Activated CD8-positive, alpha-beta memory T cell treated with anti-CD3 and anti-CD28 coated beads, Interleukin-2, amount 10 ng/mL, durations not matched to agents 7 days and 5 days (primary cell): ENCODE measurements around the gene ACOX2. TPM values are rescaled to one million over a fixed set of nuclear protein-coding genes. Genes with fewer than 3 reads are reported as not detected.

Experiments
- ATAC-seq: fragments of 150-1000 bp; cut with Tn5 transposase; one replicate; pipeline ENCODE4 v1.10.0; 2021; ENCODE audit warnings: moderate library complexity
- CTCF ChIA-PET: fragments of 350-600 bp; sonication (Branson Sonifier 250); formaldehyde crosslinking; loops from one replicate; lab custom pipeline; 2021; ENCODE audit warnings: antibody characterized with exemption; lab: Charles Lee
- DNase-seq: peaks from one replicate; pipeline ENCODE4 v3.0.0-alpha.2; 2020
- H3K27ac Mint-ChIP-seq: one replicate; pipeline ENCODE4 v1.8.0; 2021; ENCODE audit warnings: mild to moderate bottlenecking, mixed read lengths
- H3K27me3 Mint-ChIP-seq: one replicate; pipeline ENCODE4 v1.8.0; 2021; ENCODE audit warnings: mixed read lengths
- H3K36me3 Mint-ChIP-seq: one replicate; pipeline ENCODE4 v1.8.0; 2021; ENCODE audit warnings: mild to moderate bottlenecking, mixed read lengths
- H3K4me1 Mint-ChIP-seq: one replicate; pipeline ENCODE4 v1.8.0; 2021; ENCODE audit warnings: mixed read lengths
- H3K4me3 Mint-ChIP-seq: one replicate; pipeline ENCODE4 v1.8.0; 2021; ENCODE audit warnings: mild to moderate bottlenecking, moderate library complexity, mixed read lengths
- H3K9me3 Mint-ChIP-seq: one replicate; pipeline ENCODE4 v1.8.0; 2022; ENCODE audit warnings: low read depth, mixed read lengths
- total RNA-seq, 2 experiments: library from RNA; stranded (reverse); gene quantifications; one replicate each; pipeline ENCODE4 v1.2.3, GENCODE V29; 2021

The ACOX2 gene
- total RNA-seq, 2 experiments from 2014 or later: not detected

GRCh38 chr3:58524326-58524888 lies 12.6 kb downstream of the ACOX2 start:
- Mint-ChIP-seq H3K4me1 (peaks cover 2% of the 10 kb centered on the region), H3K27ac (no peak overlapping the region), H3K9me3 (no peaks in the 10 kb centered on the region), H3K4me3 (no peak overlapping the region), H3K36me3 (no peaks in the 10 kb centered on the region), H3K27me3 (no peaks in the 10 kb centered on the region)
- DNase-seq: no peak
- CTCF ChIA-PET: interaction anchor here (0.8 to 1.4 kb wide), 3 partner anchors 9 to 218 kb away, joined by 3 to 4 read pairs (median 3); partner anchors contain the start of gene HTD2
- no peak for ATAC-seq

- H3K9me3 Mint-ChIP-seq: no peaks in the 10 kb centered on the region
- H3K4me3 Mint-ChIP-seq: no peak overlapping the region
- peaks cover 2% of the 10 kb centered on the region for H3K4me1 Mint-ChIP-seq
- no peak overlapping the region for H3K27ac Mint-ChIP-seq
- ATAC-seq: no peak
- no peaks in the 10 kb centered on the region for H3K36me3 Mint-ChIP-seq
- CTCF ChIA-PET: no interaction called here
- DNase-seq: no peak
- H3K27me3 Mint-ChIP-seq: no peaks in the 10 kb centered on the region
Observed at GRCh38 chr3:58522759-58523425, 14.1 kb downstream of the ACOX2 start.

- no peak for DNase-seq
- Mint-ChIP-seq H3K9me3 (no peaks in the 10 kb centered on the region), H3K27me3 (no peaks in the 10 kb centered on the region), H3K4me1 (peaks cover 2% of the 10 kb centered on the region), H3K36me3 (no peaks in the 10 kb centered on the region), H3K4me3 (no peak overlapping the region), H3K27ac (no peak overlapping the region)
- CTCF ChIA-PET: no interaction called here
- ATAC-seq: no peak
Observed at GRCh38 chr3:58521917-58522631, 14.9 kb downstream of the ACOX2 start.

GRCh38 chr3:58521336-58521670 lies 15.7 kb downstream of the ACOX2 start:
- CTCF ChIA-PET: no interaction called here
- DNase-seq (no peak), ATAC-seq (no peak)
- no peaks in the 10 kb centered on the region for H3K27me3 Mint-ChIP-seq
- H3K9me3 Mint-ChIP-seq: no peaks in the 10 kb centered on the region
- no peak overlapping the region for H3K4me3 Mint-ChIP-seq
- H3K36me3 Mint-ChIP-seq: no peaks in the 10 kb centered on the region
- no peak overlapping the region for H3K27ac Mint-ChIP-seq
- peaks cover 2% of the 10 kb centered on the region for H3K4me1 Mint-ChIP-seq

- H3K9me3 Mint-ChIP-seq: no peaks in the 10 kb centered on the region
- no peak for DNase-seq
- H3K4me1 Mint-ChIP-seq: peaks cover 2% of the 10 kb centered on the region
- no peaks in the 10 kb centered on the region for H3K27me3 Mint-ChIP-seq
- CTCF ChIA-PET: no interaction called here
- no peak for ATAC-seq
- H3K4me3 Mint-ChIP-seq: no peak overlapping the region
- no peaks in the 10 kb centered on the region for H3K36me3 Mint-ChIP-seq
- H3K27ac Mint-ChIP-seq: no peak overlapping the region
Observed at GRCh38 chr3:58520403-58521335, 16.3 kb downstream of the ACOX2 start.

- H3K4me1 Mint-ChIP-seq: peaks cover 2% of the 10 kb centered on the region
- no peaks in the 10 kb centered on the region for H3K27me3 Mint-ChIP-seq
- no peaks in the 10 kb centered on the region for H3K9me3 Mint-ChIP-seq
- no peaks in the 10 kb centered on the region for H3K36me3 Mint-ChIP-seq
- DNase-seq (no peak), ATAC-seq (no peak)
- H3K27ac Mint-ChIP-seq: no peak overlapping the region
- H3K4me3 Mint-ChIP-seq: no peak overlapping the region
- CTCF ChIA-PET: no interaction called here
Observed at GRCh38 chr3:58519668-58520402, 17.2 kb downstream of the ACOX2 start.

- Mint-ChIP-seq H3K27me3 (no peaks in the 10 kb centered on the region), H3K36me3 (no peaks in the 10 kb centered on the region), H3K4me3 (no peak overlapping the region), H3K27ac (no peak overlapping the region), H3K9me3 (no peaks in the 10 kb centered on the region), H3K4me1 (peaks cover 2% of the 10 kb centered on the region)
- CTCF ChIA-PET: interaction anchor here (0.8 kb wide), 1 partner anchor 12 kb away, joined by 3 read pairs; no protein-coding TSS in a partner anchor
- ATAC-seq: no peak
- DNase-seq: no peak
Observed at GRCh38 chr3:58518291-58518789, 18.6 kb downstream of the ACOX2 start.

- no peak overlapping the region for H3K27ac Mint-ChIP-seq
Observed at GRCh38 chr3:58514405-58514804, 22.6 kb downstream of the ACOX2 start.

GRCh38 chr3:58508437-58508836 lies 28.6 kb downstream of the ACOX2 start:
- Mint-ChIP-seq H3K4me1 (no peaks in the 10 kb centered on the region), H3K27ac (no peak overlapping the region), H3K27me3 (no peaks in the 10 kb centered on the region), H3K4me3 (no peak overlapping the region), H3K9me3 (no peaks in the 10 kb centered on the region), H3K36me3 (no peaks in the 10 kb centered on the region)
- CTCF ChIA-PET: no interaction called here
- DNase-seq (no peak), ATAC-seq (no peak)

More at GRCh38 chr3:58514405-58514804, 22.6 kb downstream of the ACOX2 start:
- Mint-ChIP-seq H3K9me3 (no peaks in the 10 kb centered on the region), H3K27me3 (no peaks in the 10 kb centered on the region), H3K4me3 (no peak overlapping the region), H3K36me3 (no peaks in the 10 kb centered on the region), H3K4me1 (no peaks in the 10 kb centered on the region)
- CTCF ChIA-PET: no interaction called here
- DNase-seq: no peak
- ATAC-seq: no peak

- H3K27ac Mint-ChIP-seq: no peak overlapping the region
- H3K4me1 Mint-ChIP-seq: no peaks in the 10 kb centered on the region
- no peak for ATAC-seq
- CTCF ChIA-PET: no interaction called here
- no peak for DNase-seq
- no peaks in the 10 kb centered on the region for H3K36me3 Mint-ChIP-seq
- no peak overlapping the region for H3K4me3 Mint-ChIP-seq
- H3K9me3 Mint-ChIP-seq: no peaks in the 10 kb centered on the region
- H3K27me3 Mint-ChIP-seq: no peaks in the 10 kb centered on the region
Observed at GRCh38 chr3:58507356-58508078, 29.5 kb downstream of the ACOX2 start.

GRCh38 chr3:58502872-58503271 lies 34.1 kb downstream of the ACOX2 start:
- no peak overlapping the region for H3K4me3 Mint-ChIP-seq
- DNase-seq: no peak
- H3K27ac Mint-ChIP-seq: no peak overlapping the region
- CTCF ChIA-PET: no interaction called here
- peaks cover 15% of the 10 kb centered on the region for H3K36me3 Mint-ChIP-seq
- H3K27me3 Mint-ChIP-seq: no peaks in the 10 kb centered on the region
- ATAC-seq: no peak
- H3K9me3 Mint-ChIP-seq: no peaks in the 10 kb centered on the region
- no peaks in the 10 kb centered on the region for H3K4me1 Mint-ChIP-seq

- H3K4me3 Mint-ChIP-seq: no peak overlapping the region
- H3K4me1 Mint-ChIP-seq: peaks cover 19% of the 10 kb centered on the region
- ATAC-seq: no peak
- DNase-seq: no peak
- H3K27me3 Mint-ChIP-seq: peaks cover 7% of the 10 kb centered on the region
- no peaks in the 10 kb centered on the region for H3K9me3 Mint-ChIP-seq
- CTCF ChIA-PET: no interaction called here
- H3K36me3 Mint-ChIP-seq: peaks cover 14% of the 10 kb centered on the region
- no peak overlapping the region for H3K27ac Mint-ChIP-seq
Observed at GRCh38 chr3:58497097-58497496, 39.9 kb downstream of the ACOX2 start.
